IMR-90 (cell line): ENCODE data around the gene MTX2. TPM values are rescaled to one million over a fixed set of nuclear protein-coding genes. Genes with fewer than 3 reads are reported as not detected.

Experiments
- ATAC-seq: fragments of 200-7000 bp; cut with Tn5 transposase; 2 replicates; pipeline ENCODE4 v1.9.1; 2020; ENCODE audit warnings: low read depth, mild to moderate bottlenecking, moderate library complexity
- BruUV-seq: library from RNA; stranded (reverse); fragments of 400-500 nt; replicated peaks from 2 replicates; lab custom pipeline; 2021; lab: Mats Ljungman, UMichigan
- CTCF ChIA-PET: fragments of 300-600 bp; formaldehyde crosslinking; extraction: SDS; loops from one replicate; lab custom pipeline; 2021; ENCODE audit warnings: antibody characterized with exemption; lab: Yijun Ruan, JAX
- POLR2A ChIA-PET: fragments of 300-600 bp; sonication (Branson Sonifier 250); formaldehyde crosslinking; loops from one replicate; lab custom pipeline; 2022; ENCODE audit warnings: antibody characterized with exemption; ENCODE audit not compliant: unreplicated experiment; lab: Charles Lee
- DNase-seq: peaks from one replicate; pipeline ENCODE4 v3.0.0; 2013
- H2AFZ ChIP-seq: replicated peaks from 2 replicates; pipeline ENCODE3; 2013; ENCODE audit warnings: low read length, mild to moderate bottlenecking; ENCODE audit not compliant: poor library complexity
- H2AK5ac ChIP-seq: 2 replicates; pipeline ENCODE4 v1.6.1; 2013; ENCODE audit warnings: low read depth, low read length, inconsistent platforms
- H2AK9ac ChIP-seq: replicated peaks from 2 replicates; pipeline ENCODE3; 2013; ENCODE audit warnings: mild to moderate bottlenecking, low read depth, low read length, moderate library complexity; ENCODE audit not compliant: poor library complexity
- H2BK120ac ChIP-seq: 2 replicates; pipeline ENCODE4 v1.6.1; 2013; ENCODE audit warnings: low read depth, low read length, inconsistent platforms
- H2BK15ac ChIP-seq: 3 replicates; pipeline ENCODE4 v1.6.1; 2013; ENCODE audit warnings: low read depth, low read length, inconsistent platforms
- H2BK20ac ChIP-seq: 2 replicates; pipeline ENCODE4 v1.6.1; 2013; ENCODE audit warnings: low read depth, mild to moderate bottlenecking, inconsistent platforms, low read length, moderate library complexity
- H2BK5ac ChIP-seq: 2 replicates; pipeline ENCODE4 v1.6.1; 2013; ENCODE audit warnings: mild to moderate bottlenecking, low read depth, low read length, inconsistent platforms; ENCODE audit not compliant: poor library complexity, severe bottlenecking
- H3K14ac ChIP-seq: replicated peaks from 2 replicates; pipeline ENCODE4 v1.6.1; 2013; ENCODE audit warnings: low read depth, low read length, inconsistent platforms
- H3K18ac ChIP-seq: 2 replicates; pipeline ENCODE4 v1.6.1; 2013; ENCODE audit warnings: low read depth, low read length, control low read depth
- H3K23ac ChIP-seq: 2 replicates; pipeline ENCODE4 v1.6.1; 2013; ENCODE audit warnings: low read depth, low read length, inconsistent platforms
- H3K27ac ChIP-seq: 2 replicates; pipeline ENCODE4 v1.5.1; 2013; ENCODE audit warnings: mild to moderate bottlenecking, control low read depth, low read length; ENCODE audit not compliant: insufficient read depth
- H3K27me3 ChIP-seq: 2 replicates; pipeline ENCODE4 v1.6.1; 2013; ENCODE audit warnings: low read length; ENCODE audit not compliant: control insufficient read depth, insufficient read depth
- H3K36me3 ChIP-seq: 2 replicates; pipeline ENCODE4 v1.6.1; 2013; ENCODE audit warnings: low read length, mixed read lengths; ENCODE audit not compliant: control insufficient read depth, insufficient read depth
- H3K4ac ChIP-seq: 2 replicates; pipeline ENCODE4 v1.6.1; 2013; ENCODE audit warnings: low read depth, low read length, inconsistent platforms
- H3K4me1 ChIP-seq: 2 replicates; pipeline ENCODE4 v1.6.1; 2013; ENCODE audit warnings: low read length, mixed read lengths; ENCODE audit not compliant: control insufficient read depth, insufficient read depth
- H3K4me2 ChIP-seq: 2 replicates; pipeline ENCODE4 v1.6.1; 2013; ENCODE audit warnings: low read depth, mild to moderate bottlenecking, control low read depth, low read length, moderate library complexity
- H3K4me3 ChIP-seq: 2 replicates; pipeline ENCODE4 v1.5.1; 2013; ENCODE audit warnings: low read depth, mild to moderate bottlenecking, control low read depth, low read length, moderate library complexity; ENCODE audit not compliant: insufficient read depth
- H3K56ac ChIP-seq: 2 replicates; pipeline ENCODE4 v1.6.1; 2013; ENCODE audit warnings: low read length, inconsistent platforms; ENCODE audit not compliant: insufficient read depth; ENCODE audit errors: extremely low read depth
- H3K79me1 ChIP-seq, 2 experiments: 2 replicates each; pipeline ENCODE4 v1.6.1; 2013; ENCODE audit warnings: low read length in 2 of 2, inconsistent platforms in 1 of 2, low read depth in 1 of 2
- H3K9ac ChIP-seq: 2 replicates; pipeline ENCODE4 v1.6.1; 2013; ENCODE audit warnings: low read depth, low read length, control low read depth
- H3K9me1 ChIP-seq: 2 replicates; pipeline ENCODE4 v1.6.1; 2013; ENCODE audit warnings: low read length, inconsistent platforms; ENCODE audit not compliant: insufficient read depth
- H3K9me3 ChIP-seq: 2 replicates; pipeline ENCODE4 v1.6.1; 2013; ENCODE audit warnings: low read length; ENCODE audit not compliant: control insufficient read depth, insufficient read depth
- H4K20me1 ChIP-seq: 2 replicates; pipeline ENCODE4 v1.6.1; 2013; ENCODE audit warnings: low read length, inconsistent platforms; ENCODE audit not compliant: insufficient read depth
- H4K5ac ChIP-seq: 2 replicates; pipeline ENCODE4 v1.6.1; 2013; ENCODE audit warnings: mild to moderate bottlenecking, low read depth, low read length, control low read depth
- H4K8ac ChIP-seq, 2 experiments: 2 replicates each; pipeline ENCODE4 v1.6.1; 2013; ENCODE audit warnings: low read depth in 2 of 2, low read length in 2 of 2, control low read depth in 1 of 2, inconsistent platforms in 1 of 2
- H4K91ac ChIP-seq: 2 replicates; pipeline ENCODE4 v1.6.1; 2013; ENCODE audit warnings: low read depth, low read length, inconsistent platforms; ENCODE audit not compliant: insufficient read depth
- BHLHE40 ChIP-seq: fragments of 150-350 bp; IDR thresholded peaks from 2 replicates; pipeline ENCODE4 v1.6.1; 2016; ENCODE audit warnings: mild to moderate bottlenecking, low read depth, low read length
- CEBPB ChIP-seq: IDR thresholded peaks from 2 replicates; pipeline ENCODE4 v1.6.1; 2012; ENCODE audit warnings: low read depth, low read length, improper control_type of control experiment
- CHD1 ChIP-seq: IDR thresholded peaks from 2 replicates; pipeline ENCODE4 v1.6.1; 2012; ENCODE audit warnings: low read depth, low read length, improper control_type of control experiment
- FOS ChIP-seq: fragments of 150-350 bp; IDR thresholded peaks from 2 replicates; pipeline ENCODE4 v1.6.1; 2016; ENCODE audit warnings: low read depth, low read length
- MAFK ChIP-seq: IDR thresholded peaks from 2 replicates; pipeline ENCODE4 v1.6.1; 2012; ENCODE audit warnings: low read depth, low read length, improper control_type of control experiment
- MAZ ChIP-seq: IDR thresholded peaks from 2 replicates; pipeline ENCODE4 v1.6.1; 2012; ENCODE audit warnings: low read depth, mild to moderate bottlenecking, low read length, improper control_type of control experiment, moderate library complexity, borderline replicate concordance
- MXI1 ChIP-seq: IDR thresholded peaks from 2 replicates; pipeline ENCODE4 v1.6.1; 2012; ENCODE audit warnings: low read depth, mild to moderate bottlenecking, low read length, moderate library complexity, borderline replicate concordance
- NFE2L2 ChIP-seq: fragments of 150-350 bp; IDR thresholded peaks from 2 replicates; pipeline ENCODE4 v1.6.1; 2016; ENCODE audit warnings: low read depth, mild to moderate bottlenecking, low read length
- POLR2A ChIP-seq: IDR thresholded peaks from 2 replicates; pipeline ENCODE4 v1.6.1; 2012; ENCODE audit warnings: mild to moderate bottlenecking, low read depth, low read length
- RAD21 ChIP-seq: IDR thresholded peaks from 2 replicates; pipeline ENCODE4 v1.6.1; 2012; ENCODE audit warnings: low read length, improper control_type of control experiment
- RCOR1 ChIP-seq: IDR thresholded peaks from 2 replicates; pipeline ENCODE4 v1.6.1; 2012; ENCODE audit warnings: mild to moderate bottlenecking, low read length, improper control_type of control experiment; ENCODE audit not compliant: insufficient replicate concordance
- RFX5 ChIP-seq: IDR thresholded peaks from 2 replicates; pipeline ENCODE4 v1.8.0; 2012; ENCODE audit warnings: low read depth, mild to moderate bottlenecking, low read length, moderate library complexity
- SMC3 ChIP-seq: fragments of 150-350 bp; IDR thresholded peaks from 2 replicates; pipeline ENCODE4 v1.6.1; 2016; ENCODE audit warnings: low read depth, mild to moderate bottlenecking, antibody characterized with exemption, low read length, moderate library complexity
- WGBS, 2 experiments: methylation state at CpG; one replicate each; pipeline versions ENCODE4 v1.1.5 to v1.1.7; 2013; ENCODE audit warnings: missing lambda C conversion rate in 2 of 2; ENCODE audit not compliant: insufficient read length in 1 of 2; ENCODE audit errors: extremely low coverage in 2 of 2; 5-methylcytosine and 5-hydroxymethylcytosine counted together
- dilution Hi-C: fragments of 300-500 bp; cut with HindIII; formaldehyde crosslinking; loops from one replicate; pipeline ENCODE4 v1.14.3; 2018; ENCODE audit warnings: low sequenced_read_pairs; ENCODE audit not compliant: unreplicated experiment
- in situ Hi-C: fragments of 300-500 bp; cut with MboI; formaldehyde crosslinking; loops from 3 replicates; pipeline ENCODE4 v1.14.3; 2019; ENCODE audit warnings: low sequenced_read_pairs, inconsistent platforms, mixed read lengths
- intact Hi-C: fragments of 100-400 bp; cut with micrococcal nuclease; formaldehyde crosslinking; loops from 2 replicates; pipeline ENCODE4 v1.10.0; 2022
- polyA plus RNA-seq, 3 experiments: library from polyadenylated mRNA; depleted of rRNA; stranded (reverse); fragments of >200 nt; gene quantifications; 2 replicates each; pipeline ENCODE4 v1.2.3, GENCODE V29; 2012; ENCODE audit warnings: low replicate concordance in 1 of 3
- total RNA-seq: library from RNA; depleted of rRNA; stranded (reverse); fragments of >200 nt; gene quantifications from 2 replicates; pipeline ENCODE4 v1.2.3, GENCODE V29; 2012
- TF ChIP-seq, protein P1 (sequence below): fragments of 150-350 bp; IDR thresholded peaks from 2 replicates; pipeline ENCODE4 v1.6.1; 2016; ENCODE audit warnings: low read depth, mild to moderate bottlenecking, low read length, moderate library complexity, borderline replicate concordance
- TF ChIP-seq, protein P2 (sequence below): fragments of 150-350 bp; IDR thresholded peaks from 2 replicates; pipeline ENCODE4 v1.6.1; 2017; ENCODE audit warnings: mild to moderate bottlenecking, antibody characterized with exemption, low read length, low read depth
- TF ChIP-seq, protein P3 (sequence below): conservative IDR thresholded peaks from 2 replicates; pipeline ENCODE4 v1.5.1; 2012; ENCODE audit warnings: mild to moderate bottlenecking, low read depth, low read length, improper control_type of control experiment

MTX2 gene
- total and polyA plus RNA-seq, 2 of the 4 experiments (the other 2 are of a cell fraction) = 24.9 to 37.8 TPM

DNA sequence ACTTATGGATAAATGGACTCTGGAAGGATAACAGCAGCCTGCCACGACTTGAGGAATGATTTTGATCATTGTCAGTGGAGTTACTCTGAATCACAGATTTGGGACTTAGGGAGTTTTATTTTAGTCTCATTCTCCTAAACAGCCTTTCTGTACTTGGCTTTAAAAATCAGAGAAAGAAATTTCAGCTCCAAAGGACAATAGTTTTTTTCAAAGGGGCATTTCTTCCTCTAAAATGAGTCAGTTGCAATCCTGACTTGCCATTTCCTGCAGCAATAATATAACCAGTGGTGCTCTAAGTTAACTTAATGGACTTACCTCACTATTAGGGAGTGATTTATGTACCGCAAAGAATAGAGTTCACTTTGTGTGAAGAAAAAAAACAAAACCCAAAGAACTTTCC, 35.1 kb upstream of the MTX2 start:
- Histone ChIP-seq H3K14ac (no peak overlapping the region), H2AK9ac (no peak overlapping the region), H3K27me3 (peaks cover 3% of the 10 kb centered on the region; the same call in 1 of the 2 replicates), H2BK5ac (no peak overlapping the region), H4K8ac (no peak overlapping the region), H3K79me1 (no peaks in the 10 kb centered on the region), H3K27ac (no peak overlapping the region), H2AK5ac (no peak overlapping the region), H3K9me1 (no peaks in the 10 kb centered on the region), H3K9ac (no peak overlapping the region), H4K20me1 (no peaks in the 10 kb centered on the region), H2BK120ac (no peak overlapping the region), H3K4ac (no peak overlapping the region), H3K4me3 (no peak overlapping the region), H3K4me2 (no peak overlapping the region), H4K91ac (no peak overlapping the region), H2AFZ (no peak overlapping the region), H3K9me3 (no peaks in the 10 kb centered on the region), H3K23ac (no peak overlapping the region), H2BK20ac (no peak overlapping the region), H2BK15ac (no peak overlapping the region), H4K5ac (no peak overlapping the region), H3K56ac (no peak overlapping the region), H3K4me1 (no peaks in the 10 kb centered on the region), H3K36me3 (no peaks in the 10 kb centered on the region), H3K18ac (no peak overlapping the region)
- in situ Hi-C loops (no loop called here), dilution Hi-C loops (no loop called here), intact Hi-C loops (no loop called here)
- TF ChIP-seq MAZ (no peak), MXI1 (no peak), RFX5 (no peak), CHD1 (no peak), MAFK (no peak), RCOR1 (no peak), CEBPB (no peak), FOS (no peak), BHLHE40 (no peak), SMC3 (no peak), POLR2A (no peak), RAD21 (no peak), NFE2L2 (no peak)
- TF ChIP-seq, protein P1, sequence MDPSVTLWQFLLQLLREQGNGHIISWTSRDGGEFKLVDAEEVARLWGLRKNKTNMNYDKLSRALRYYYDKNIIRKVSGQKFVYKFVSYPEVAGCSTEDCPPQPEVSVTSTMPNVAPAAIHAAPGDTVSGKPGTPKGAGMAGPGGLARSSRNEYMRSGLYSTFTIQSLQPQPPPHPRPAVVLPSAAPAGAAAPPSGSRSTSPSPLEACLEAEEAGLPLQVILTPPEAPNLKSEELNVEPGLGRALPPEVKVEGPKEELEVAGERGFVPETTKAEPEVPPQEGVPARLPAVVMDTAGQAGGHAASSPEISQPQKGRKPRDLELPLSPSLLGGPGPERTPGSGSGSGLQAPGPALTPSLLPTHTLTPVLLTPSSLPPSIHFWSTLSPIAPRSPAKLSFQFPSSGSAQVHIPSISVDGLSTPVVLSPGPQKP = no peak
- TF ChIP-seq, protein P2, sequence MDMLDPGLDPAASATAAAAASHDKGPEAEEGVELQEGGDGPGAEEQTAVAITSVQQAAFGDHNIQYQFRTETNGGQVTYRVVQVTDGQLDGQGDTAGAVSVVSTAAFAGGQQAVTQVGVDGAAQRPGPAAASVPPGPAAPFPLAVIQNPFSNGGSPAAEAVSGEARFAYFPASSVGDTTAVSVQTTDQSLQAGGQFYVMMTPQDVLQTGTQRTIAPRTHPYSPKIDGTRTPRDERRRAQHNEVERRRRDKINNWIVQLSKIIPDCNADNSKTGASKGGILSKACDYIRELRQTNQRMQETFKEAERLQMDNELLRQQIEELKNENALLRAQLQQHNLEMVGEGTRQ = no peak
- TF ChIP-seq, protein P3, sequence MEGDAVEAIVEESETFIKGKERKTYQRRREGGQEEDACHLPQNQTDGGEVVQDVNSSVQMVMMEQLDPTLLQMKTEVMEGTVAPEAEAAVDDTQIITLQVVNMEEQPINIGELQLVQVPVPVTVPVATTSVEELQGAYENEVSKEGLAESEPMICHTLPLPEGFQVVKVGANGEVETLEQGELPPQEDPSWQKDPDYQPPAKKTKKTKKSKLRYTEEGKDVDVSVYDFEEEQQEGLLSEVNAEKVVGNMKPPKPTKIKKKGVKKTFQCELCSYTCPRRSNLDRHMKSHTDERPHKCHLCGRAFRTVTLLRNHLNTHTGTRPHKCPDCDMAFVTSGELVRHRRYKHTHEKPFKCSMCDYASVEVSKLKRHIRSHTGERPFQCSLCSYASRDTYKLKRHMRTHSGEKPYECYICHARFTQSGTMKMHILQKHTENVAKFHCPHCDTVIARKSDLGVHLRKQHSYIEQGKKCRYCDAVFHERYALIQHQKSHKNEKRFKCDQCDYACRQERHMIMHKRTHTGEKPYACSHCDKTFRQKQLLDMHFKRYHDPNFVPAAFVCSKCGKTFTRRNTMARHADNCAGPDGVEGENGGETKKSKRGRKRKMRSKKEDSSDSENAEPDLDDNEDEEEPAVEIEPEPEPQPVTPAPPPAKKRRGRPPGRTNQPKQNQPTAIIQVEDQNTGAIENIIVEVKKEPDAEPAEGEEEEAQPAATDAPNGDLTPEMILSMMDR = no peak
- POLR2A ChIA-PET = no interaction called here
- CTCF ChIA-PET = interaction anchor here (0.6 kb wide), 2 partner anchors 9 to 39 kb away, joined by 3 to 8 read pairs; no protein-coding TSS in a partner anchor
- WGBS, 2 experiments = no CpG with 5 or more reads among the region's 2 CpGs
- ATAC-seq = no peak
- no TSS peak for BruUV-seq
- no peak for DNase-seq
